ENCODE measurements around the gene PROC.

DNA sequence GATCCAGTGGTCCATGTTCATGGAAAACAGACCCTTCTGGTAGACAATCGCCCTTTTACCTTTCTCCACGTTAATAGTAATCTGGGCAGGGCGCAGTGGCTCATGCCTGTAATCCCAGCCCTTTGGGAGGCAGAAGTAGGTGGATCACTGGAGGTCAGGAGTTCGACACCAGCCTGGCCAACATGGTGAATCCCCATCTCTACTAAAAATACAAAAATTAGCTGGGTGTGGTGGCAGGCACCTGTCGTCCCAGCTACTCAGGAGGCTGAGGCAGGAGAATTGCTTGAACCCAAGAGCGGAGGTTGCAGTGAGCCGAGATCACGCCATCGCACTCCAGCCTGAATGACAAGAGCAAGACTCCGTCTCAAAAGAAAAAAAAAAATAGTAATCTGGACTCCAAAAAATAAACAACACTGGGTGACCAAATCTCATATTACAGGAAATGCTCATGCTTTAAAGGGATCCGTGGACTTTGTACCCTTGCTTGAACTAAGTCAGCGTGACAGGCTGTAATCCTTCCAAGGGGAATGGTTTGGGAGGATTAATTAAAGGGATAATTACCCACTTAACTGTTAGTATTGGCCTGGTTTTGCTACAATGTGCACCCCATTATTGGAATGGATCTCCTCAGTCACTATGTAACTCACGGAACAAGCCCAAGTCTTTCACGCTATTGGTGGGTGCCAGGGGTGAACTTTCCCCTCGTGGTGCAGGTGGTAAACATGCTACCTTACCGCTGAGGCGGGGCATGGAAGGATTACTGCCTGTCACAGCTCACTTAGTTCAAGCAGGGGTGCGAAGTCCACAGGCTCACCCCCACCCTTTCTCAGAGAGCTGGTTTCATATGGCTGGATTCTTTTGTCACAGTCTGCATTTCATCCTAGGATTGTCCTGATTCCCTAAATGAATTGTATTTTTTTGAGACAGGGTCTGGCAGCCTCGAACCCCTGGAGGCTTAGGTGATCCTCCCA, 36.7 kb downstream of the PROC start:
- TF ChIP-seq ELF4 (IDR thresholded peaks at IDR 0.05) (no peak), FOXA1 (IDR thresholded peaks at IDR 0.05) (no peak), SUZ12 (IDR thresholded peaks at IDR 0.05) (no peak), CTBP1 (IDR thresholded peaks at IDR 0.05; ENCODE audit: borderline replicate concordance) (no peak), HDGF (IDR thresholded peaks at IDR 0.05; ENCODE audit: borderline replicate concordance) (no peak), BHLHE40 (IDR thresholded peaks at IDR 0.05; ENCODE audit: borderline replicate concordance) (no peak), FOXM1 (IDR thresholded peaks at IDR 0.05; ENCODE audit: borderline replicate concordance) (no peak), L3MBTL2 (conservative IDR thresholded peaks at IDR 0.05) (no peak), FOXK2 (IDR thresholded peaks at IDR 0.05) (no peak), TARDBP (IDR thresholded peaks at IDR 0.05) (no peak), ARNT (IDR thresholded peaks at IDR 0.05) (no peak)

Data from HEK293T (cell line).